HG03354 (cell line): Measurements from ENCODE around the gene PRKN.

ENCODE experiments used
- ATAC-seq: cut with Tn5 transposase; IDR thresholded peaks from one replicate; pipeline ENCODE4 v1.9.1; 2021; ENCODE audit warnings: mild to moderate bottlenecking; ENCODE audit not compliant: unreplicated experiment, poor library complexity, severe bottlenecking

Gene PRKN

DNA sequence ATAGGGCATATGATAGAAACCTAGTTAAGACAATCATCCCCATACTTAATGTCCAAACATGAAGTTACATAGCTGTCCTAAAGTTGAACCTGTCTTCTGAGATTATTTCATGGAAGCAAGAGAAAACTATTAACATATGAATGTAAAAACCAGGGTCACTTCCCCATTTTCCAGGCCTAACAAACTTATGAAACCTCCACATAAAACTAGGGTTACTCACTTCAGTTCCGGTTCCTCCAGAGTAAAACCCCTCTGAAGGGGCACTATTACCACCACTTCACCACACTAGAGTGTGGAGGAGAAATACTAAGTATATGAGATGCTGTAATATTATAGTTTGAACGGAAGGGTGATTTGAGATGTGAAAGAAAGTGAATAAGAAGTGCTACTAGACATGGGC is 14.9 kb downstream of the PRKN start:
- no peak for ATAC-seq

DNA sequence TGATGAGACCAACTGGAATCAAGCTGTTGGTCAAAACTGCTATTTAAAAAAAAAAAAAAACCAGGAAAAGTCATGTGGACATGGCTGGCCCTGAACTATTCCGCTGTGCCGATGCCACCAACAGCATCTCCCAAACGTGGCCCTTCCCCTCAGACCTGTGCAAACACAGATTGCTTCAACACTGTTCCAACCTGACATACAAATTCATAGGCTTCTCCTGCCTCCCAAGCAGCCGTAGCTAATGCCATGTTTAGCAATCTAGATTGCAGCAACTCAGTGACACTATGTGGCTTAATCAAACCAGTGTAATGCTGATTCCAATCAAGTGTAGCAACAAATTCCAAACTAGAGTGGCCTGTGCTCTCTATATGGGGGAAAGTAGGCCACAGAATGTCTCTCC is 16.2 kb downstream of the PRKN start:
- ATAC-seq: no peak

DNA sequence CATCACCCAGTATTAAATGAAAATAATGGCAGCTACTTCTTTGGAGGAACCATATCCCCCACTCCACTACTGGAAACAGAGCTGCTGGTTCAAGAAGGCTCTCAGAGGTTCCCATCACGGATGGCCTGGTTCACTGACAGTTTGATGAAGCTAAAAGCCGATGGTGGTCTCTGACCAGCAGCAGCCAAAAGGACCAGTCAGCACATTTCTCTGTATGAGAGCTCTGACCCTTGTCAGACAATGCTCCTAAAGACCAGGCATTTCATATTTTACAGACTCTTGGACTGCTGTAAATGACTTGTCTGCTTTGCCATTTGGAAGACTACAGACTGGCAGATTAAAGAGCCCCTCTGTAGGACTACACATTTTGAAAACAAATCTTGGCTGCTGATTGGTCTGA is 16.6 kb downstream of the PRKN start:
- no peak for ATAC-seq

DNA sequence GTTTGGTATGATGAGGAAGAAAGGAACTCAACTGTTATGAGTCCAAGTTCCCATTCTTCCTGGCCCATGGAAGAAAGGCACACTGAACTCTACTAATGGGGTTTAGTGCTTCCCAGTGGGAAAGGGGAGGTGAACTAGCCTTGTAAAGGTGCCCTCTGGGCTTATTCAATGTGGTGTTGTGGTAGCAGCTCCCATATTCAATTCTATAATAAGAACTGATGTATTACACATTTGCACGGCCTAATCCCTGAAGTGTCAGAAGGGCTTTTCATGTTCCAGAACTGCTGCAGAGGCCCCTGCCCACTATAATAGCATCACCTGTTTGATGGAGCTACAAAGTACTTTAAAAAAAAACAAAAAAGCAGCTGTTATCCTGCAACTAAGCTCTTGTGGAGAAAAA is 17.1 kb downstream of the PRKN start:
- ATAC-seq: no peak

DNA sequence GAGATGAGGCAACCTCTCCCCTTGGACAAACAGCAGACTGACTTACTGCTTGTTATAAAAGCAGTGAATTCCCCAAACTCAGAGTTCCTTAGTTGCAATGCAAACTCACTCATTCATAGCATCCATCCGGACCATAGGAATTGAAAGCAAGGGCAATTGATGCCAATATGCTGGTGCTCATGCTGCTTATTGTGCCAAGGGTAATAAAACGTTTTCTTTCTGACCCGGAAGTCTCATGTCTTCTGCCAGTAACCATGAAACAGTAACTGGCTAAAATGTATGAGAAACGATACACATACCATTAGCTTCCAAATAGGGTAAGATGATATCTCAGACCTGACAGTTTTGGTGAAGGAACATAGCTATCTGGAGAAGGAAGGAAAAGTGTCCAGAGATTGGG is 18.1 kb downstream of the PRKN start:
- ATAC-seq: no peak

DNA sequence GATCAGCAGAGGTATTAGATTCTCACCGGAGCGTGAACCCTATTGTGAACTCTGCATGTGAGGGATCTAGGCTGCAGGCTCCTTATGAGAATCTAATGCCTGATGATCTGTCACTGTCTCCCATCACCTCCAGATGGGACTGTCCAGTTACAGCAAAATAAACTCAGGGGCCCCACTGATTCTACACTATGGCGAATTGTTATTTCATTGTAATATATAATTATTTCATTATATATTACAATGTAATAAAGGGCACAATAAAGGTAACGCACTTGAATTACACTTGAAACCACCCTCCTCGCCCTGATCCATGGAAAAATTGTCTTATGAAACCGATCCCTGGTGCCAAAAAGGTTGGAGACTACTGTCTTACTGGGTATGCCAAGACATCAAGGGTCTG is 18.6 kb downstream of the PRKN start:
- no peak for ATAC-seq

DNA sequence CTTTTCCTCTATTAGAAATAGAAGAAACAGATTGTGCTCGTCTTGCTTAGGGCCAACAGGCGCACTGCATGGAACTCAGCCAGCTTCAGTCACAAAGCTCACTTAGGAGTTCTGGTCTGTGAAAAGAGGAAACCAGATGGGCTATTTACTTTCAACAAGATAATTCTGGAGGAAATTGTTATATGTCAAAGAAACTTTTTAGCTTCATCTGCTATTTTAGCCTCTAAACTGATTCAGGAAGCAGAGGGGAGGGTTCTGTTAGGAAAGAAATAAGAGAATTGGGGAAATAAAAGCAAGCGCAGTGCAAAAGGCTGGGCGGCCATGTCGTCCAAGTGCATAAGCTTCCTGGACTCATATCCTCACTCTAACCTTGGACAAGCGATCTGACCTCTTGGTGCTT is 21.3 kb downstream of the PRKN start:
- ATAC-seq: no peak

DNA sequence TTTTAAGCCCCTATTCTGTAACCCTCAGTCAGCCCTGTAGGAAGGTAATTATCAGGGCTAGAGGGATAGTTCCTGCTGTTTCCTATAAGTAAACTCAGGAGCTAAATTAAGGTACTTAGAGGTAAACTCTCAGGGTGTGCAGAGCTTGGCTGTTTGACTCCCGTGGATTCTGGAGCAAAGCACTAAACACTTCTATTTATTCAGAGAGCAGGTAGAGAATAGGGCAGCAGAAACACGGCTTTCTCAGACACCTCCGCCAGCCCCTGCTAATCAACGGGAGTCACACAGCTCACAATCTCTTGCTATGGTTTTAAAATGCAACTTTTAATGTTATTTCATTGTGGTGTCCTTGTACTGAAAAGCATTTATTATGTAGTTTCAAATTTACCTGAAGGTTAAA is 21.8 kb downstream of the PRKN start:
- ATAC-seq: no peak

DNA sequence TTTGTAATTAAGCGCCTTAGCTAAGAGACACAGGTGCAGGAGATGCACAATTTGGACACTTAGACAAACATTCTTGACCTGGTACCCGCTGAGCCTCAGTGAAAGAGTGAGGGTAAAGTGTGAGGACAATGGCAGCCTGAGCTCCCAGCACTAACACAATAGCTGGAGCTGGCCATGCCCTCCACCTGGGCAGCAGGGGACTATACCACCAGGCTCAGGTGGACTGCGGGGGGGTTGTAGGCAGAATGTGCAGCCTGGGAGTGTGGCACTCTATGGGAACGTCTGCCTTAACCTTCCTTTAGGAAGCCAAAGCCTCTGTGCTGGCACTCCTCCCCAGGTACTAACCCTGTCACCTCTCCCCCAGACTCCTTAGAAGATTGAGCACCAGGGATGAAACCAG is 23.6 kb downstream of the PRKN start:
- ATAC-seq: no peak

DNA sequence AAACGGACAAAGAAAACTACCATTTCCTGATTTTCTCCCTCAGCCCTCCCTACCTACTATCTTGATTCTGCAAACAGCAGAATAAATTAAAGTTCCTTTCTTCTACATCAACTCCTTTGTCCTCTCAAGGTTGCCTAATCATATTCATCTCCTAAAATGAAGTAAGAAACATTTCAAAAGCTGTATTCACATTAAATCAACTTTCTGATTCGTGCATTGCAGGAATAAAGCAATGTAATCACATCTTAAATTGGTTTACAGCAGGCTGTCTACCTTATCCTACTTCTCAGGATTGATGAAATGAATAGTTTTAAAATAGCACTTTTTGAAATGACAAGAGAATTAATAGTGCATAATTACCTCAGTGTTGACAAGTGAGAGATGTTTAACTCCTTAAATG is 25.1 kb downstream of the PRKN start:
- no peak for ATAC-seq

DNA sequence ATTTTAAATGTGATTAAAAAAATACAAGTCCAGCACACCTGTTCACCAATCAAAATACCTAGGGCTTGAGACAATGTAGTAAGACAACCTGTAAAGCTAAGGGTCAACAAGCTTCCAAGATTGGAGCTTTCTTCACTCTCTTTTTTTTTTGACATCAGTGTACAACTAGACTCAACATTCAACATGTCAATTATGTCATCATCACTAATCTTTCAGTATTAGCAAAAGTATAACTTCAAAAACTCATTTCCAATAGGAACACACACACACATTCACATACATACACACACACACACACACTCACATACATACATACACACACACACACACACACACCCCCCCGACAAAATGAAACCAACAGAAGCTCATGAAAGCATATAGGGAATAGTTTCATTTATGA is 26.0 kb downstream of the PRKN start:
- ATAC-seq: no peak

DNA sequence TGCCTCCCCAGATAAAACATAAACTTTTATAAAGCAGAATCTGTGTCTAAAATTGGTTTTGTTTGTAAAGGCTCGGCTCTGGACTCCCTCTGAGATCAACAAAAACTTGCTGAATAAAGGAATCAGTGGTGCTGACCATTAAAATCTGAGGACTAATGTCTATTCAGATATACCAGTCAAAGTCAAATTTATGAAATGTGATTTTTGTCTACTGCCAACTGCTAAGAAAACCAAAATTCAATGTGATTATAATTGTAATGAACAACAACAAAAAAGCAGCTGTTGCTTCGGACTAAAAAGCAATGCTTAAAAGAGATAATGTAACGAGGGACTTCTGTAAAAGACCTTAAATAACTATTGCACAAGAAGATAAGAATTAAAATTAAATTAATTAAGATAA is 26.6 kb downstream of the PRKN start:
- no peak for ATAC-seq

DNA sequence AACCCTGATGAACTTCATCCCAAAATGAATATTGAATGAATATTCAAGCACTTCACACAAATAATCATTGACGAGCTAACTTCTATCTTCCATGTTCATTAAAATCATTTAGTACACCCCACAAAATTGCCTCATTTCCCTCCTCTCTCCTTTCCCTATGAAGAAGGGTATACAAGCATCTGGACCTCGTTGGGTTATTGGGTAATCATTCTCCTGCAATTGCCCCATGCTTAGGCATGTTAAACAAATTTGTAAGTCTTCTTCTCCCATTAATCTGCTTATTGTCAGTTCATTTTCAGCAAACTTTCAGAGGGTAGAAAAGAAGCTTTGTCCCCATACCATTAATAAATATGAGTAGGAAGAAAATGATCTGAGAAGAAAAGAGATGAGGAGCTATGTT is 27.6 kb downstream of the PRKN start:
- no peak for ATAC-seq

DNA sequence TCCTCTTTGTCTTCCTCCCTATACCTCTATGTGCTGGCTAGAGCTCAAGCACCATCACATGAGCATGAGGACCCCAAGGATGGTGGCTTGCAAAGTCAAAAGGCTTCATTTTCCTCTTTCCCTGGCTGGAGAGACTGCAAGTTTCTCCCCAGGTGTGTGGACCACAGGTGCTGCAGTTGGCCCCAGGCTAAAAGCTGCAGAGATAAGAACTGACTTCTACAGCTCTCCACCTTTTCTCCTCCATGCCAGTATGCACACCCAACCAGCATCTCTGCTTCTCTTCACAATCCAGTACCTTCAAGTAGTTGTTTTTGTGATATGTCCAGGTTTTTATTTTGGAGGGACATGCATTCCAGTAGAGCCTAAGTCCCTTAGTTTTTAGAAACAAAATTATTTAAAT is 29.1 kb downstream of the PRKN start:
- ATAC-seq: no peak

DNA sequence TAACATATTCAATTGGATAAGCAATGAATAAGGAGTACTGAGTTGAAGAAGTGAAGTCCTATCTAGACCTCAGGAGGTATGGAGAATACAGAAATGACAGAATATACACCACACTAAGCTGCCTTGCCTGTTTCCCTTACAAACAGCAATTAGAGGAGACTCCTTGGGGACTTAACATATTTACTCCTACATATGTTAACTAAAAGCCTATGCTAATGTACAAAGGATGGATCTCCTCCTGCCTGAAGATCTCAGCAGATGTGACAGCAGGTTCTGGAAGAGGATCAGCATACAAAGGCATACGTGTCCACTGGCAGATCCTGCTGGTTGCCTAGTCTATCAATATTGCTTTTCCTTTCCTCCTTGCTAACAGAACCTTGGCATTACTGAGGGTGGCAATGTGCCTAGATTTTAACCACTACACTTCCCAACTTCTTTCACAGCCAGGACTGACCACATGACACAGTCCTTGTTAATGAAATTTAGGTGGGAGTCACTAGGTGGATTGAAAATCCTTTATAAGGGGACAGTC is 29.6 kb downstream of the PRKN start:
- ATAC-seq: no peak

DNA sequence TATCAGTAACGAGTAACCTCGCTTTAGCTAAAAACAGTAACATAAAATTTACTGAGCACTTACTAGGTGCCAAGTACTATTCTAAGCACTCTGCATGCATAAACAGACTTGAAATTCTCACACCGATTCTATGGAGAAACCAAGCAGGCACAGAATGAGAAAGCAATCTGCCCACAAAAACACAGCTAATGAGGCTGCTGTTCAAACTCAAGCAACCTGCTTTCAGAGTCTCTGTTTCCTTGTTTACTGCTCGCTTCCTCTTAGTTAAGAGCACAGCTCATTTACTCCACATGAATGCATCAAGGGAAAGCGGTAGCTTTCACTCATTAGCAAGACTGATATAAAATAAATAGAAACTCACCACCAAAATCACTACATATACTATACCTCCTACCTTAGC is 37.4 kb downstream of the PRKN start:
- ATAC-seq: no peak

DNA sequence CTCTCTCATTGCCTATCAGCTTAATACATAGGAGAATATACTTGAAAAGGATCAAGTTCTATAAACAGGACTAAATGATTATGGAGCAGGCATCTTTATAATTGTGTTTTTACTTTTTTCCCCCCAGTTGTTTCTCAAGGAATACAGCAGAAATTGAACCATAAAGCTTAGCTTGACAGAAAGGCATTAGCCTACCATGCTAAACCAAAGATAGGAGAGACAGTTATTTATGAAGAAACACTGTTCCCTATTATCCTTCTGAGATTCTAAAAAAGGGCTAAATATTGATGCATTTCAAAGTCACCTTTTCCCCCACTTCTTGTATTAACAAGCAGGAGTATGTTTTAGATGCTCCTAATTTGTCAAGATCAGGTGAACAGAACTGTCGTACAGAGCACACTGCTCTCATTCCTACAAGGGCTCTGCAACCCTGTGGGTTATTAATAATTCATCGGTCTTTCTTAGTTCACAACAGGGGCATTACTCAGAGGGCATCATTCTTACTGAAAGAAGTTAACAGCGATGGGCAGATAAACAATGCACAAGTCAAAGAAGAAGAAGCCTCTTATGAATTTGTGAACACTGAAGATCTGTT is 38.7 kb downstream of the PRKN start:
- no peak for ATAC-seq

DNA sequence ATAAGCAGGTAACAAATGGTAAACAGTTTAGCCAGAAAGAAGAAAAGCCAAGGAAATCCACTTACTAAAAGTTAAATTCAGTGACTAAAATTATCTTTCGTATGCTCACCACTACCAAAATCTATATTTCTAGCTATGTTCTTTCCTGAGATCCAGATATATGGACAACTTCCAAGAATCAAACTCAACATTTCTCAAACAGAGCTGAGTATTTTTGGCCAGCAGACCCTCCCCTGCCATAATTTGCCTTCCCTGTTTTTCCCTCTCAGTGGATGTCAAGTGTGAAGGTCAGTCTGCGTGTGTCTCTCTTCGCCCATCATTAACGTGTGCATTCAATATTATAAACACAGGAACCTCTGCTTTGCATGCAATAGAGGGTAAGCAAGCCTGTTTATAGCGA is 42.0 kb downstream of the PRKN start:
- no peak for ATAC-seq

DNA sequence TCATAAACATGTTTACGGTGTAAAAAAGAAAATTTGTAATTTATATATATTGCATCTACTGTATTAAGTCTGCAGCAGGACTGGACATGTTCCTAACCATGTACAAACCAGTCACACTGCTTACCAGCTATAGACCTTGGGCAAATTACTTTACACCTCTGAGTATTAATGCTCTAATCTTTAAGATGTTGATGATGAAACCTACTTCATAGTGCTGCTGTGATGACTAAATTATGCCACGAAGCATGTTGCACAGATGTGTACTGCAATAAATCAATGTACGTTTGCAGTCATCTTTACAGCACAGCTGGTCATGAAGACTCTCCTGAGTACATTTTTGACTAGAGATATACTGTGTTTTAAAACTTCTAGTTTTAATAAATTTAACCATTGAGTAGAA is 42.6 kb downstream of the PRKN start:
- ATAC-seq: no peak

DNA sequence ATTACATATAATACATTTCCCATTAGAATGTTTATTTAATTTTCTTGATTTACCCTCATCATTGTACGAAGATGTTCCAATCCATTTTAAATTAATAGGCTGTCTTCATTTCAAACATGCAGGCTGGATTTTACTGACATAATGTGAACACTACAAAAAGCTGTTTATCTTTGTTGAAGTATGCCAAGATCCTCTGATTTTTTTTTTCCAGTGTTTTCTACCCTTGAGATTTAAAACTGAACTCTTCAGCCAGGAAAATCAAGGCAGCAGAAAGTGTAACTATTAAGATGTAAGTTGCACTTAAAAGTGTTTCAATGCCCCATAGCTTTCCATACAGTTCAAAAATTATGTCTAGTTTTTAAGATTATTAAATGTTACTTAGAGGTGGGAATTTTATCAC is 43.5 kb downstream of the PRKN start:
- no peak for ATAC-seq

DNA sequence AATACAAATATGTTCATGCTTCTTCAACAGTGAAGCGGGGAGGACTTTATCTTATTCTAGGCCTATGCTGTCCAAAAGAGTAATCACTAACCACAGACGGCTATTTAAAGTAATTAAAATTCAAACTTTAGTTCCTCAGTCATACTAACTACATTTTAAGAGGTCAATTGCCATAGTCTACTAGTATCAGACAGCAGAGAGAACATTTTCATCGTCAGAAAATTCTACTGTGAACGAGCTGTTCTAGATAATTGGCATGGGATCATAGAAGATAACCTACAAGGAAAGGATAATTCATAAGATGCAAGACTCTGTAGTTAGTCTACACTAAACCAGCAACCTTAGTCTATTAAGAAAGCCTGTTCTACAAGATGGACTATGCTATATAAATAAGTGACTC is 44.4 kb downstream of the PRKN start:
- ATAC-seq: no peak

DNA sequence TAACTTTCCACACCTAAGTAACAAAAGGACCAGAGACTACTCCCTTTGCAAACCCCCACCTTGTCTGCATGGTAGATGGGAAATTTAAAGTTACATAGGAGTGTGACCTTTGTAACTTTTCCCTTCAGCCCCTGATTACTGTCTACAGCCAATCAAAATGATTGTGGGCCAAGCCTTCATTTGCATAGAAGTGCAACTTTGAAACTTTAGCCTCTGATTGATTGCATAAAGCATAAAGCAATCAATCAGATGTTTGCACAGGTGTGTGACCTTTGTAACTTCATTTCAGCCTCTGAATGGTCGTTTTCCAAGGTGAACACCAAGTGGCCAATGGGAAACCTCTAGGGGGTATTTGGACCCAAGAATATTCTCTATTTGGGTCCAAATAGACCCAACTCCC is 46.1 kb downstream of the PRKN start:
- no peak for ATAC-seq
